Measurements from ENCODE around the gene RBP3.

The RBP3 gene

DNA sequence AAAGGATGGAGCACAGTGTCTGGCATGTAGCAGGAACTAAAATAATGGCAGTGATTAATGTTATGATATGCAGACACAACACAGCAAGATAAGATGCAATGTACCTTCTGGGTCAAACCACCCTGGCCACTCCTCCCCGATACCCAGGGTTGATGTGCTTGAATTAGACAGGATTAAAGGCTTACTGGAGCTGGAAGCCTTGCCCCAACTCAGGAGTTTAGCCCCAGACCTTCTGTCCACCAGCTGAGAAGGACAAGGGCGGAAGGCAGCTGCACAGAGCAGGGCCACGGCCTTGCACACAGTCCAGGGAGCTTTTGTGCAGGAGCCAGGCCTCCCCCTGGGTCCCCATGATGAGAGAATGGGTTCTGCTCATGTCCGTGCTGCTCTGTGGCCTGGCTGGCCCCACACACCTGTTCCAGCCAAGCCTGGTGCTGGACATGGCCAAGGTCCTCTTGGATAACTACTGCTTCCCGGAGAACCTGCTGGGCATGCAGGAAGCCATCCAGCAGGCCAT lies at the start of gene RBP3:
TSS of gene RBP3 (plus strand) at position 226 of the 514 bp plus-strand sequence. CDS start at position 348, 122 bp downstream.
- no peak for DNase-seq

- DNase-seq: no peak
These were observed 49.4 kb upstream of the RBP3 start for GRCh38 chr10:47298715-47299114.

DNA sequence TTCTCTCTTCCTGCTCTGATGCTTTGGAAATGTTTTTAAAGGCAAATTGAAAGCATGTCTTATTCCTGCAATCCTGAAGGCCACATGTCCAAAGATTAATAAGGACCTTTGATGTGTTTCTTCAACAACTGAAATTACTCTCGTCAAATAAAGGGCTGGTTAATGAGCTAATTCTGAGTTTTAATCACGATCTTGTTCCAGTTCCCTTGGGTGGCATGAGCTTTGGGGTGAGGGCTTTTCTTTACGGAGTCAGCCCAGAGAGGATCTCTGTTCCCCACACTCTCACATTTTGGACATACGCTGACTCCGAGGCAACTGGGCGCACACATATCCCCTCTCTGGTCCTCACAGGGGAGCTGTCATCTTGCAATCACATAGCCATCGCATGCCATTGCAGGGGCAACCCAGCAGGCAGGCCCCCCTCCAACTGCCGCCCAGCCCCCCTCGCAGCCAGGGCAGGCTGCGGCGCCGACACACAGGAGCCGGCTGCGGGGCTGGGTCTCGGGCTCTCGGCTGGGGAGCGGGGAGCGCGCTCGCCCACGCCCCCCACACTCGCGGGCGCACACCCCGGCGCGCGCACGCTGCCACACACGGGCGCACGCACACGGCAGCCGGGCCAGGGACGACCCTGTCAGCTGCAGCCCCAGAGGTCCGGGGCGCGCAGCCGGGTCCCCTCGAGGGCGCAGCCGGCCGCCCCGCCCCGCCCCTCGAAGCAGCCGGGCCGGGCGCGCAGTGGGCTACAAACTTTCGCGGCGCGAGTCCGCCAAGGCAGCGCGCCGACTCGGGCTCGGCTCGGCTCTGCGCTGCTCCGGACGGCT lies 48.3 kb upstream of the RBP3 start, which contains the start of gene GDF10:
TSS of gene GDF10 (plus strand) at position 587 of the 818 bp plus-strand sequence. CDS start 455 bp downstream, outside the sequence.
- no peak for DNase-seq

- peak; percentile 64 for DNase-seq
These were observed 47.7 kb upstream of the RBP3 start for GRCh38 chr10:47300429-47300931.

GRCh38 chr10:47301833-47302232 lies 46.3 kb upstream of the RBP3 start:
- no peak for DNase-seq

GRCh38 chr10:47303105-47303504 lies 45.1 kb upstream of the RBP3 start:
- no peak for DNase-seq

DNA sequence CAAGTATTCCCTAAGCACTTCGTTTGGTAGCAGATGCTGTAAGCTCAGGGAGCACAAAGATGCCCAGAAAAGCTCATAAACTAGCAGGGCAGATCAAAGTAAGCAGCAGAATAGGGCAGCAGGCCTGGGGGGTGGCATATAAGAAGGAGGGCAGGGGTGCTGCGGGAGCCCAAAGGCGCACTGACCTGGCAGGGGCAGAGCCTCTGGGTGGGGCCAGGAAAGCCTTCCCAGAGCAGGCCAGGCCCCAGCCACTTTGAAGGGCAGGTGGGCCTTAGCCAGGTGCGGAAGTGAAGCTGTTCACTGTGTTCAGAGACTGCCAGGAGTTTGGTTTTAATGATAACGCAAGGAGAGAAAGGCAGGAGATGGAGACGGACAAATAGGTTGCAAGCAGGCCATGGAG lies 44.3 kb upstream of the RBP3 start:
- DNase-seq: no peak

DNA sequence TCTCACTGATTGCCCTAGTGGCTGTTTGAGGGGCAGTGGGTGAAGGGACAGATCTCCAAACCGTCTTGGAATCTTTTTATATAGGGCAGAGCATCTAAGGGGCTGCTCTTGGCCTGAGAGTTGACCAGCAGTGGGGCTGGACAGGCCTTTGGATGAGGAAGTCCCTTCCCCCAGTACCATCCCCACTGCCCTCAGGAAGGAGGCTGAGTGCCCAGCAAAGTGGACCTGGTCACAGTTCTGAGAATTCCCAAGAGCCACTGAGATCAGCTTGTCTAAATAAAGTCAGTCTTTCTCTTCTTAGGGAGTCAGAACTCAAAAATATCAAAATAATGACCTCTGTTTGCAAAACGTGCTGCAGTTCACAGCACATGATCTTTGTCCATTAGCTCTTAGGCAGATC lies 42.6 kb upstream of the RBP3 start:
- no peak for DNase-seq

DNA sequence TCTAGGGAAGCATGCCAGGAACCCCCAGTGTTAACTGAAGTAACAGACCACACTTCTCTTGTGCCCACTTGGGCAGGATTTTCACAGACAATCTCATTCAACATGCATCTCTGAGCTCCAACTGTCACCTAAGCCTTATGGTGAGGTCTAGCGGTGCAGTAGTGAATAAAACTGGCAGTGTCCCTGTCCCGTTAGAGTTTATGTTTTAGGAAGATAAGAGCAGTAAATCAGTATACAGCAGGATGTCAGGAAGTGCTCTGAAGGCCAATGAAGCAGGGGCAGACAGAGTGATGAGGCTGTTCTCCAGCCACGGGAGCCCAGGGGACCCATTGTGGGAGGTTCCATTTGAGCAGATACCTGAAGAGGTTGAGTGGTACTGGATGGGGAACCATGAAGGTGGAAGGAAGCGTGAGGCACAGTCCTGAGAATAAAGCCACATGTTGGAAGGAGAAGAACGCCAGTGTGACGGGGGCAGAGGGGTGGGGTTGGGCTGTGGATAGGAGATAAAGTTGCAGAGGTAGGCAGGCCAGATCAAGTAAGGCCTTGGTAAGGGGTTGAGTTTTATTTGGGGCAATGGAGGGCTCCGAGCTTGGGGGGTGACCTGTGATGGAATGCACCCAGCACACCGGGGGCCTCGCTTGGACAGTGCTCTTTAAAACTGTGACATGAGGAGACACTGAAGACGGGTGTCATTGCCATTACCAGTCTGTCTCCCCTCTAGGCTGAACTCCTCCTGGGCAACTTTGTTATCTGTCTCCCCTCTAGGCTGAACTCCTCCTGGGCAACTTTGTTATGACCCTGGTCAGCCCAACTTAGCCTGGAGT lies 41.6 kb upstream of the RBP3 start:
- DNase-seq: no peak

- DNase-seq: no peak
These were observed 40.8 kb upstream of the RBP3 start for GRCh38 chr10:47307381-47307780.

DNA sequence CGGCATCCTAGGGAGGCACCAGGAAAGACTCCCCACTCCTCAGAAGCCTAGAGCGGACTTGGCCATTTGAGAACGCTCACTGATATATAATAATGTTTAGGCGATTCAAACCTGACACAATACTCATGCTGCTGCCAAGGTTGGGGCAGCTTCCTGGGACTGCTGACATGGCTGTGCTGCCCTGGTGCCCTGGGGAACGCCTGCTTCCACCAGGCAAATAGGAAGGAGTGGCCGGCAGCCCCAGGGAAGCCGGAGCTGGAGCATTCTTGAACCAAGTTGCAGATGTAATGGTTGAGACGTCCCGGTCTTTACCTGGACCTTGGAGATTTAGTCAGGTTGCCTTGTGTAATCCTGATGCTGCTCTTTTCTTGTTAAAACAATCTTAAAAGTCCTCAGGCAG lies 39.4 kb upstream of the RBP3 start:
- DNase-seq: no peak

GRCh38 chr10:47309408-47310089 lies 38.6 kb upstream of the RBP3 start:
- no peak for DNase-seq

- DNase-seq: no peak
These were observed 38.1 kb upstream of the RBP3 start for GRCh38 chr10:47310090-47310505.

- no peak for DNase-seq
These were observed 36.8 kb upstream of the RBP3 start for GRCh38 chr10:47311193-47311931.

- peak; percentile 90 for DNase-seq
These were observed 36.1 kb upstream of the RBP3 start for GRCh38 chr10:47311932-47312662.

GRCh38 chr10:47312663-47312995 lies 35.5 kb upstream of the RBP3 start:
- no peak for DNase-seq

DNA sequence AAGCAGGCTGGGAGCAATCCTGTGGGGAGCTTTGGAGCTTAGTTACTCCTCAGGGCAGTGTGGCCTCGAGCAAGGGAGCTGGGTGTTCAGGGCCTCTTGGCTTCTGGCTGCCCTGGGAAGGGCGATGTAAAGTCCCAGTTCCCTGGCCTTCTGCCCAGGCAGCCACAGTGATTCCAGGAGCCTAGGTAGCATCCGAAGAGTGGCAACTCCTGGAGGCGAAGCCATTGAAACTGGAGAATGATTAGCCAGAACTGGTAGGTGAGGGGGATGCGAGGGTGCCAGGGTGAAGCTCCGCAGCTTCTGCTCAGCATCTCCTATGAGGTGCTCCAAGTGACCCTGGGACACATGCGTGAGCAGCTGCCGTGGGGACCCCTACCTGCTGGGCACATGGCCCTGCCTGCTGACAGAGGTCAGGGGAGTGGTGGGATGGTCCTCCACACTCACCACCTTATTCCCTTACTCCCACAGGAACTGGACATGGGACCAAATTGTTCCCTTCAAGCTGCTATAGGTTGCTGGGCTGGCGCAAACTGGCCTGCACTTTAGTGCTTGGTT lies 33.7 kb upstream of the RBP3 start:
- DNase-seq: no peak

- DNase-seq: no peak
These were observed 32.7 kb upstream of the RBP3 start for GRCh38 chr10:47315421-47315820.

GRCh38 chr10:47316131-47316530 lies 32.0 kb upstream of the RBP3 start:
- DNase-seq: no peak

- no peak for DNase-seq
These were observed 30.9 kb upstream of the RBP3 start for GRCh38 chr10:47317251-47317650.

GRCh38 chr10:47318706-47319105 lies 29.5 kb upstream of the RBP3 start:
- peak; percentile 37 for DNase-seq
